Measurements from ENCODE around the gene MYO16. TPM values are rescaled to one million over a fixed set of nuclear protein-coding genes. Genes with fewer than 3 reads are reported as not detected.

Gene MYO16
- total RNA-seq, 4 donors from 2014 or later: 0.06 to 0.07 TPM; not detected in 2

GRCh38 chr13:108932196-108932595, 302.8 kb downstream of the MYO16 start:
- intact Hi-C loops (cut with DNase I; ENCODE audit: low total_unique reads): no loop called here
- H3K4me3 ChIP-seq (ENCODE audit: low read depth, poor library complexity, severe bottlenecking): no peak overlapping the region
- DNase-seq (ENCODE audit: low spot score in 2 of 2): no peak
- TF ChIP-seq CTCF (IDR thresholded peaks at IDR 0.05): no peak
- no peak for TF ChIP-seq POLR2A (IDR thresholded peaks at IDR 0.05)
- 71 to 80% methylated on average over 4 of the region's 4 CpGs for WGBS, 2 donors

DNA sequence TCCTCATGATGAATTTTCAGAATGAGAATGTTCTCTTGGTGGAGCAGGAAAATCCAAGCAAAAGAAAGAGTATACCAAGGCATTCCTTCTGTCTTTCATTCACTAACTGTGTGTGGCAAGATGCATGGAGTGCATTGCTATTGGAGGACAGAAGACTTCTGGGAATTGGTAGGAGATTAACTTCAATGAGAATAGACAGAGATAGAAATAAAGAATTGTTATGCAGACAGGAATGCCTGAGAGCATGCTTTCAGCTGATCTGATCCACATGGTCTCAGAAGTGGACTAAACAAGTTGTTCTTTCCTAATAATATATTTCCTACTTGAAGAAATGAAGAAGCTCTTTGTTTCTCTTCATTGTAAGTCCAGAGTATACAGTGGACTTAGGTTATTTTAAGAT, 303.6 kb downstream of the MYO16 start:
- no peak for DNase-seq (ENCODE audit: low spot score in 2 of 2)
- H3K4me3 ChIP-seq (ENCODE audit: low read depth, poor library complexity, severe bottlenecking): no peak overlapping the region
- TF ChIP-seq CTCF (IDR thresholded peaks at IDR 0.05): no peak
- TF ChIP-seq POLR2A (IDR thresholded peaks at IDR 0.05): no peak
- intact Hi-C loops (cut with DNase I; ENCODE audit: low total_unique reads): no loop called here

GRCh38 chr13:108938155-108938554, 308.7 kb downstream of the MYO16 start:
- H3K4me3 ChIP-seq (ENCODE audit: low read depth, poor library complexity, severe bottlenecking): no peak overlapping the region
- WGBS, 2 donors: 86 to 100% methylated on average over 1 of the region's 1 CpG
- DNase-seq (ENCODE audit: low spot score in 2 of 2): no peak
- TF ChIP-seq POLR2A (IDR thresholded peaks at IDR 0.05) (no peak), CTCF (IDR thresholded peaks at IDR 0.05) (no peak)
- intact Hi-C loops (cut with DNase I; ENCODE audit: low total_unique reads): no loop called here

GRCh38 chr13:108940121-108940520, 310.7 kb downstream of the MYO16 start:
- intact Hi-C loops (cut with DNase I; ENCODE audit: low total_unique reads): no loop called here
- DNase-seq (ENCODE audit: low spot score in 2 of 2): no peak
- TF ChIP-seq CTCF (IDR thresholded peaks at IDR 0.05): no peak
- TF ChIP-seq POLR2A (IDR thresholded peaks at IDR 0.05): no peak
- WGBS, 2 donors: 80 to 81% methylated on average over 2 of the region's 2 CpGs
- no peak overlapping the region for H3K4me3 ChIP-seq (ENCODE audit: low read depth, poor library complexity, severe bottlenecking)

GRCh38 chr13:108943842-108944241, 314.4 kb downstream of the MYO16 start:
- intact Hi-C loops (cut with DNase I; ENCODE audit: low total_unique reads): no loop called here
- 91 to 93% methylated on average over 7 of the region's 7 CpGs for WGBS, 2 donors
- H3K4me3 ChIP-seq (ENCODE audit: low read depth, poor library complexity, severe bottlenecking): no peak overlapping the region
- TF ChIP-seq POLR2A (IDR thresholded peaks at IDR 0.05) (no peak), CTCF (IDR thresholded peaks at IDR 0.05) (no peak)
- DNase-seq (ENCODE audit: low spot score in 2 of 2): no peak

DNA sequence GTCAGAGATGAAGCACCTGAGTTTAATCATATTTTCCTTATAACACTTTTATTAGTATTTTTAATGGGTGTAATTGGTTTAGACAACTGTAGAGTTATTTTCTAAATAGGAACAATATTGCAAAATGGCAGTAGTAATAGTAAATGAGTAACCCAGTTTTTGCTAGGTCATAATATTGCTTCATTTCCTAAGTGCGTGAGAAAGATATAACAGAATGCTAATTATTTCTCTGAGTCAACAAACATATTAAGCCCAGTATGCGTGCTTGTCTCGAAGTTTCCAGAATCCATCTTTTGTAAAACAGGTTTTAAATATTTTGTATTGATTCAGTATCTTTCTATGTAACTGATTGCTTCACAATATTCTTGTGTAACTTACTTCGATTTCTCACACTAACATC, 315.3 kb downstream of the MYO16 start:
- H3K4me3 ChIP-seq (ENCODE audit: low read depth, poor library complexity, severe bottlenecking): no peak overlapping the region
- WGBS, 2 donors: 62 to 65% methylated on average over 4 of the region's 4 CpGs
- no peak for DNase-seq (ENCODE audit: low spot score in 2 of 2)
- intact Hi-C loops (cut with DNase I; ENCODE audit: low total_unique reads): no loop called here
- TF ChIP-seq POLR2A (IDR thresholded peaks at IDR 0.05) (no peak), CTCF (IDR thresholded peaks at IDR 0.05) (no peak)
